ENCODE results near the gene TTBK1.
"Not testable (repeated sequence)": the region's sequence is repeated elsewhere in the genome, so short reads cannot be mapped to it uniquely, and the experiment has no call there.

DNA sequence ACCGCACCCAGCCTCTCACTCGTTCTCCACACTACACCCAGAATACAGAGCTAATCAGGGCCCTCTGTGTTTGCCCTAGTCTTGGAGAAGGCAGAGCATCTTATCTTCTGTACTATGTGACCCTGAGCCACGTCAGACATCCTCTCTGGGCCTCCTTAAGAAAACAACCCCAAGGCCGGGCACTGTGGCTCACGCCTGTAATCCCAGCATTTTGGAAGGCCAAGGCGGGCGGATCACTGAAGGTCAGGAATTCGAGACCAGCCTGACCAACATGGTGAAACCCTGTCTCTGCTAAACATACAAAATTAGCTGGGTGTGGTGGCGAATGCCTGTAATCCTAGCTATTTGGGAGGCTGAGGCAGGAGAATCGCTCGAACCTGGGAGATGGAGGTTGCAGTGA, 59.7 kb downstream of the TTBK1 start:
- TF ChIP-seq, protein P1, sequence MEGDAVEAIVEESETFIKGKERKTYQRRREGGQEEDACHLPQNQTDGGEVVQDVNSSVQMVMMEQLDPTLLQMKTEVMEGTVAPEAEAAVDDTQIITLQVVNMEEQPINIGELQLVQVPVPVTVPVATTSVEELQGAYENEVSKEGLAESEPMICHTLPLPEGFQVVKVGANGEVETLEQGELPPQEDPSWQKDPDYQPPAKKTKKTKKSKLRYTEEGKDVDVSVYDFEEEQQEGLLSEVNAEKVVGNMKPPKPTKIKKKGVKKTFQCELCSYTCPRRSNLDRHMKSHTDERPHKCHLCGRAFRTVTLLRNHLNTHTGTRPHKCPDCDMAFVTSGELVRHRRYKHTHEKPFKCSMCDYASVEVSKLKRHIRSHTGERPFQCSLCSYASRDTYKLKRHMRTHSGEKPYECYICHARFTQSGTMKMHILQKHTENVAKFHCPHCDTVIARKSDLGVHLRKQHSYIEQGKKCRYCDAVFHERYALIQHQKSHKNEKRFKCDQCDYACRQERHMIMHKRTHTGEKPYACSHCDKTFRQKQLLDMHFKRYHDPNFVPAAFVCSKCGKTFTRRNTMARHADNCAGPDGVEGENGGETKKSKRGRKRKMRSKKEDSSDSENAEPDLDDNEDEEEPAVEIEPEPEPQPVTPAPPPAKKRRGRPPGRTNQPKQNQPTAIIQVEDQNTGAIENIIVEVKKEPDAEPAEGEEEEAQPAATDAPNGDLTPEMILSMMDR (IDR thresholded peaks at IDR 0.05 in 2 of 3, conservative IDR thresholded peaks at IDR 0.05 in 1 of 3; ENCODE audit: control insufficient read depth in 2 of 3, extremely low read depth in 1 of 3, insufficient read depth in 1 of 3, low read depth in 3 of 3, low read length in 3 of 3), result not testable (repeated sequence)
- not testable (repeated sequence) for TF ChIP-seq POLR2A (IDR thresholded peaks at IDR 0.05; ENCODE audit: low read depth, low read length); WRNIP1 (IDR thresholded peaks at IDR 0.05; ENCODE audit: borderline replicate concordance, low read depth, low read length); HDGF (IDR thresholded peaks at IDR 0.05); ZNF274 (IDR thresholded peaks at IDR 0.05; ENCODE audit: insufficient read depth, insufficient read length); HCFC1 (IDR thresholded peaks at IDR 0.05; ENCODE audit: low read length); EZH2 (IDR thresholded peaks at IDR 0.05; ENCODE audit: borderline replicate concordance, control insufficient read depth, low read depth, low read length); CBX5 (IDR thresholded peaks at IDR 0.05; ENCODE audit: low read depth)
- TF ChIP-seq, protein P2, sequence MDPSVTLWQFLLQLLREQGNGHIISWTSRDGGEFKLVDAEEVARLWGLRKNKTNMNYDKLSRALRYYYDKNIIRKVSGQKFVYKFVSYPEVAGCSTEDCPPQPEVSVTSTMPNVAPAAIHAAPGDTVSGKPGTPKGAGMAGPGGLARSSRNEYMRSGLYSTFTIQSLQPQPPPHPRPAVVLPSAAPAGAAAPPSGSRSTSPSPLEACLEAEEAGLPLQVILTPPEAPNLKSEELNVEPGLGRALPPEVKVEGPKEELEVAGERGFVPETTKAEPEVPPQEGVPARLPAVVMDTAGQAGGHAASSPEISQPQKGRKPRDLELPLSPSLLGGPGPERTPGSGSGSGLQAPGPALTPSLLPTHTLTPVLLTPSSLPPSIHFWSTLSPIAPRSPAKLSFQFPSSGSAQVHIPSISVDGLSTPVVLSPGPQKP (IDR thresholded peaks at IDR 0.05; ENCODE audit: low read depth, low read length), result not testable (repeated sequence)
- TF ChIP-seq, protein P3, sequence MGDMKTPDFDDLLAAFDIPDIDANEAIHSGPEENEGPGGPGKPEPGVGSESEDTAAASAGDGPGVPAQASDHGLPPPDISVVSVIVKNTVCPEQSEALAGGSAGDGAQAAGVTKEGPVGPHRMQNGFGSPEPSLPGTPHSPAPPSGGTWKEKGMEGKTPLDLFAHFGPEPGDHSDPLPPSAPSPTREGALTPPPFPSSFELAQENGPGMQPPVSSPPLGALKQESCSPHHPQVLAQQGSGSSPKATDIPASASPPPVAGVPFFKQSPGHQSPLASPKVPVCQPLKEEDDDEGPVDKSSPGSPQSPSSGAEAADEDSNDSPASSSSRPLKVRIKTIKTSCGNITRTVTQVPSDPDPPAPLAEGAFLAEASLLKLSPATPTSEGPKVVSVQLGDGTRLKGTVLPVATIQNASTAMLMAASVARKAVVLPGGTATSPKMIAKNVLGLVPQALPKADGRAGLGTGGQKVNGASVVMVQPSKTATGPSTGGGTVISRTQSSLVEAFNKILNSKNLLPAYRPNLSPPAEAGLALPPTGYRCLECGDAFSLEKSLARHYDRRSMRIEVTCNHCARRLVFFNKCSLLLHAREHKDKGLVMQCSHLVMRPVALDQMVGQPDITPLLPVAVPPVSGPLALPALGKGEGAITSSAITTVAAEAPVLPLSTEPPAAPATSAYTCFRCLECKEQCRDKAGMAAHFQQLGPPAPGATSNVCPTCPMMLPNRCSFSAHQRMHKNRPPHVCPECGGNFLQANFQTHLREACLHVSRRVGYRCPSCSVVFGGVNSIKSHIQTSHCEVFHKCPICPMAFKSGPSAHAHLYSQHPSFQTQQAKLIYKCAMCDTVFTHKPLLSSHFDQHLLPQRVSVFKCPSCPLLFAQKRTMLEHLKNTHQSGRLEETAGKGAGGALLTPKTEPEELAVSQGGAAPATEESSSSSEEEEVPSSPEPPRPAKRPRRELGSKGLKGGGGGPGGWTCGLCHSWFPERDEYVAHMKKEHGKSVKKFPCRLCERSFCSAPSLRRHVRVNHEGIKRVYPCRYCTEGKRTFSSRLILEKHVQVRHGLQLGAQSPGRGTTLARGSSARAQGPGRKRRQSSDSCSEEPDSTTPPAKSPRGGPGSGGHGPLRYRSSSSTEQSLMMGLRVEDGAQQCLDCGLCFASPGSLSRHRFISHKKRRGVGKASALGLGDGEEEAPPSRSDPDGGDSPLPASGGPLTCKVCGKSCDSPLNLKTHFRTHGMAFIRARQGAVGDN (IDR thresholded peaks at IDR 0.05), result not testable (repeated sequence)
- TF ChIP-seq, protein P4, sequence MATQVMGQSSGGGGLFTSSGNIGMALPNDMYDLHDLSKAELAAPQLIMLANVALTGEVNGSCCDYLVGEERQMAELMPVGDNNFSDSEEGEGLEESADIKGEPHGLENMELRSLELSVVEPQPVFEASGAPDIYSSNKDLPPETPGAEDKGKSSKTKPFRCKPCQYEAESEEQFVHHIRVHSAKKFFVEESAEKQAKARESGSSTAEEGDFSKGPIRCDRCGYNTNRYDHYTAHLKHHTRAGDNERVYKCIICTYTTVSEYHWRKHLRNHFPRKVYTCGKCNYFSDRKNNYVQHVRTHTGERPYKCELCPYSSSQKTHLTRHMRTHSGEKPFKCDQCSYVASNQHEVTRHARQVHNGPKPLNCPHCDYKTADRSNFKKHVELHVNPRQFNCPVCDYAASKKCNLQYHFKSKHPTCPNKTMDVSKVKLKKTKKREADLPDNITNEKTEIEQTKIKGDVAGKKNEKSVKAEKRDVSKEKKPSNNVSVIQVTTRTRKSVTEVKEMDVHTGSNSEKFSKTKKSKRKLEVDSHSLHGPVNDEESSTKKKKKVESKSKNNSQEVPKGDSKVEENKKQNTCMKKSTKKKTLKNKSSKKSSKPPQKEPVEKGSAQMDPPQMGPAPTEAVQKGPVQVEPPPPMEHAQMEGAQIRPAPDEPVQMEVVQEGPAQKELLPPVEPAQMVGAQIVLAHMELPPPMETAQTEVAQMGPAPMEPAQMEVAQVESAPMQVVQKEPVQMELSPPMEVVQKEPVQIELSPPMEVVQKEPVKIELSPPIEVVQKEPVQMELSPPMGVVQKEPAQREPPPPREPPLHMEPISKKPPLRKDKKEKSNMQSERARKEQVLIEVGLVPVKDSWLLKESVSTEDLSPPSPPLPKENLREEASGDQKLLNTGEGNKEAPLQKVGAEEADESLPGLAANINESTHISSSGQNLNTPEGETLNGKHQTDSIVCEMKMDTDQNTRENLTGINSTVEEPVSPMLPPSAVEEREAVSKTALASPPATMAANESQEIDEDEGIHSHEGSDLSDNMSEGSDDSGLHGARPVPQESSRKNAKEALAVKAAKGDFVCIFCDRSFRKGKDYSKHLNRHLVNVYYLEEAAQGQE (IDR thresholded peaks at IDR 0.05; ENCODE audit: low read depth, low read length), result not testable (repeated sequence)
- TF ChIP-seq, protein P5, sequence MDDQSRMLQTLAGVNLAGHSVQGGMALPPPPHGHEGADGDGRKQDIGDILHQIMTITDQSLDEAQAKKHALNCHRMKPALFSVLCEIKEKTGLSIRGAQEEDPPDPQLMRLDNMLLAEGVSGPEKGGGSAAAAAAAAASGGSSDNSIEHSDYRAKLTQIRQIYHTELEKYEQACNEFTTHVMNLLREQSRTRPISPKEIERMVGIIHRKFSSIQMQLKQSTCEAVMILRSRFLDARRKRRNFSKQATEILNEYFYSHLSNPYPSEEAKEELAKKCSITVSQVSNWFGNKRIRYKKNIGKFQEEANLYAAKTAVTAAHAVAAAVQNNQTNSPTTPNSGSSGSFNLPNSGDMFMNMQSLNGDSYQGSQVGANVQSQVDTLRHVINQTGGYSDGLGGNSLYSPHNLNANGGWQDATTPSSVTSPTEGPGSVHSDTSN (IDR thresholded peaks at IDR 0.05; ENCODE audit: insufficient replicate concordance, low read depth, low read length), result not testable (repeated sequence)

All from GM12878 (cell line).